Ascending aorta (tissue), 2 donors: Measurements from ENCODE around the gene FYB2. TPM values are rescaled to one million over a fixed set of nuclear protein-coding genes. Genes with fewer than 3 reads are reported as not detected.

Experiments used
- DNase-seq, 2 donors: peaks; one replicate each; pipeline ENCODE4 v3.0.0-alpha.2; 2019; ENCODE audit warnings: low spot score in 2 of 2
- H3K27ac ChIP-seq, 2 donors: fragments of 200-600 bp; sonication (generic); one replicate each; pipeline ENCODE4 v1.5.1; 2016 to 2017; ENCODE audit warnings: mild to moderate bottlenecking in 1 of 2
- H3K27me3 ChIP-seq: fragments of 200-600 bp; sonication (generic); one replicate; pipeline ENCODE4 v1.5.1; 2017
- H3K36me3 ChIP-seq, 2 donors: fragments of 200-600 bp; sonication (generic); one replicate each; pipeline ENCODE4 v1.5.1; 2016
- H3K4me1 ChIP-seq, 2 donors: fragments of 200-600 bp; sonication (generic); one replicate each; pipeline ENCODE4 v1.5.1; 2016 to 2017; ENCODE audit warnings: mild to moderate bottlenecking in 1 of 2
- H3K4me3 ChIP-seq, 2 donors: fragments of 200-600 bp; sonication (generic); one replicate each; pipeline ENCODE4 v1.5.1; 2016 to 2017; ENCODE audit warnings: mild to moderate bottlenecking in 1 of 2
- H3K9me3 ChIP-seq, 2 donors: fragments of 200-600 bp; sonication (generic); one replicate each; pipeline ENCODE4 v1.5.1; 2016
- intact Hi-C: fragments of 100-400 bp; cut with DNase I; formaldehyde crosslinking; loops from one replicate; pipeline ENCODE4 v1.15.1; 2023
- total RNA-seq: library from RNA; depleted of rRNA; stranded (reverse); fragments of >200 nt; gene quantifications from one replicate; pipeline ENCODE4 v1.1.0, GENCODE V29; 2016
- TF ChIP-seq, protein P1 (sequence below), 3 experiments: fragments of 200-600 bp in 2 of 3; fragments of 450-650 bp in 1 of 3; sonication (generic) in 2 of 3; IDR thresholded peaks; one replicate each; pipeline ENCODE4 v1.5.1; 2016 to 2019; ENCODE audit warnings: antibody characterized with exemption in 3 of 3, mild to moderate bottlenecking in 1 of 3, moderate library complexity in 1 of 3

FYB2 gene
- total RNA-seq, 1 donor from 2014 or later = not detected

DNA sequence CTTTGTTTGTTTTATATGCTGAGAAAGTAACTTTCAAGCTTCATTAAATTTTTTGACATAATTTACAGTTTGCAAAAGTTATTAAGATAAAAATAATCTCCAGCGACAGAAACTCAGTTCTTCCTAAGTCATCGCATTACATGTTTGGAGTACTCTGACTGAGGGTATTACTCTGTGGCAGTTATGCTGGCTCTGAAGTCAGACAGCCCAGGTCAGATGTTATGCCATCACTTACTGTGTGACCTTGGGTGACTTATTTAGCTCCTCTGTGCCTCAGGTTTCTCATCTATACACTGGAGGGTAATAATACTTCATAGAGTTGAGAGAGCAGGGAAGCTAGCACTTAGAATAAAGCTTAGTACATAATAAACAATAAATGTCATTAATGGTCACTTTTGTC, 147.7 kb downstream of the FYB2 start:
- Histone ChIP-seq H3K27me3 (no peaks in the 10 kb centered on the region), H3K4me3 (no peak overlapping the region), H3K27ac (no peak overlapping the region), H3K9me3 (no peaks in the 10 kb centered on the region), H3K4me1 (no peaks in the 10 kb centered on the region), H3K36me3 (no peaks in the 10 kb centered on the region)
- no peak for DNase-seq
- intact Hi-C loops = no loop called here
- TF ChIP-seq, protein P1, sequence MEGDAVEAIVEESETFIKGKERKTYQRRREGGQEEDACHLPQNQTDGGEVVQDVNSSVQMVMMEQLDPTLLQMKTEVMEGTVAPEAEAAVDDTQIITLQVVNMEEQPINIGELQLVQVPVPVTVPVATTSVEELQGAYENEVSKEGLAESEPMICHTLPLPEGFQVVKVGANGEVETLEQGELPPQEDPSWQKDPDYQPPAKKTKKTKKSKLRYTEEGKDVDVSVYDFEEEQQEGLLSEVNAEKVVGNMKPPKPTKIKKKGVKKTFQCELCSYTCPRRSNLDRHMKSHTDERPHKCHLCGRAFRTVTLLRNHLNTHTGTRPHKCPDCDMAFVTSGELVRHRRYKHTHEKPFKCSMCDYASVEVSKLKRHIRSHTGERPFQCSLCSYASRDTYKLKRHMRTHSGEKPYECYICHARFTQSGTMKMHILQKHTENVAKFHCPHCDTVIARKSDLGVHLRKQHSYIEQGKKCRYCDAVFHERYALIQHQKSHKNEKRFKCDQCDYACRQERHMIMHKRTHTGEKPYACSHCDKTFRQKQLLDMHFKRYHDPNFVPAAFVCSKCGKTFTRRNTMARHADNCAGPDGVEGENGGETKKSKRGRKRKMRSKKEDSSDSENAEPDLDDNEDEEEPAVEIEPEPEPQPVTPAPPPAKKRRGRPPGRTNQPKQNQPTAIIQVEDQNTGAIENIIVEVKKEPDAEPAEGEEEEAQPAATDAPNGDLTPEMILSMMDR (IDR thresholded peaks at IDR 0.05) = no peak

DNA sequence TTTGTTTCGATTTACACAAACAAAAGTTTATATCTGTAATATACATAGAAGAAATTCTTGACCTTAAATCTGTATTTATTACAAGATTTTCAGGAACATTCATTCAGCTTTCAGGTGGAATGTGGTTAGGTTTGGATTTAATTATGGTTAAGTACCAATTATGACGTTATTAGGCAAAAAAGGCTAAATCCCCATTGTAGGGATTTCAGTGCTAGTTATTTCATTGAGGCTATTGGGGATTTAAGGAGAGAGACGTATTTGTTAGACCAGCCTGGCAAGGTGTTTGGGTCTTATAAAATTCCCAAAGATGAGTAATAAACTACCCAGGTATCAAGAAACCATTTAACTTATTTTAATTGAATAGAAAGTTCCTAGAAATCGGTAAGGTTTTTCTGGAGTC, 148.1 kb downstream of the FYB2 start:
- Histone ChIP-seq H3K27me3 (no peaks in the 10 kb centered on the region), H3K27ac (no peak overlapping the region), H3K4me1 (no peaks in the 10 kb centered on the region), H3K36me3 (no peaks in the 10 kb centered on the region), H3K4me3 (no peak overlapping the region), H3K9me3 (no peaks in the 10 kb centered on the region)
- TF ChIP-seq, protein P1 (IDR thresholded peaks at IDR 0.05) = no peak
- no peak for DNase-seq
- intact Hi-C loops = no loop called here

GRCh38 chr1:56670350-56670749, 148.9 kb downstream of the FYB2 start:
- no peak overlapping the region for H3K27ac ChIP-seq
- no peaks in the 10 kb centered on the region for H3K9me3 ChIP-seq
- H3K4me3 ChIP-seq = no peak overlapping the region
- no peaks in the 10 kb centered on the region for H3K4me1 ChIP-seq
- H3K36me3 ChIP-seq = no peaks in the 10 kb centered on the region
- no peak for DNase-seq
- intact Hi-C loops = no loop called here
- no peaks in the 10 kb centered on the region for H3K27me3 ChIP-seq
- TF ChIP-seq, protein P1 (IDR thresholded peaks at IDR 0.05) = no peak

Other genes starting within 250 kb of the FYB2 start
- gene PLPP3, start 239.8 kb downstream of the FYB2 start, total RNA-seq = 87.7 TPM
- gene PRKAA2, start 174.1 kb downstream of the FYB2 start, total RNA-seq = 1.4 TPM
- 0.21 TPM for gene C8A, start 35.4 kb upstream of the FYB2 start, total RNA-seq
- 347 TPM for gene C8B, start 146.6 kb upstream of the FYB2 start, total RNA-seq